ENCODE measurements around the gene ZNF692. TPM values are rescaled to one million over a fixed set of nuclear protein-coding genes. Genes with fewer than 3 reads are reported as not detected.

ZNF692 gene
- total RNA-seq, 3 donors from 2014 or later: 11.5 to 84.3 (median 77.7) TPM

DNA sequence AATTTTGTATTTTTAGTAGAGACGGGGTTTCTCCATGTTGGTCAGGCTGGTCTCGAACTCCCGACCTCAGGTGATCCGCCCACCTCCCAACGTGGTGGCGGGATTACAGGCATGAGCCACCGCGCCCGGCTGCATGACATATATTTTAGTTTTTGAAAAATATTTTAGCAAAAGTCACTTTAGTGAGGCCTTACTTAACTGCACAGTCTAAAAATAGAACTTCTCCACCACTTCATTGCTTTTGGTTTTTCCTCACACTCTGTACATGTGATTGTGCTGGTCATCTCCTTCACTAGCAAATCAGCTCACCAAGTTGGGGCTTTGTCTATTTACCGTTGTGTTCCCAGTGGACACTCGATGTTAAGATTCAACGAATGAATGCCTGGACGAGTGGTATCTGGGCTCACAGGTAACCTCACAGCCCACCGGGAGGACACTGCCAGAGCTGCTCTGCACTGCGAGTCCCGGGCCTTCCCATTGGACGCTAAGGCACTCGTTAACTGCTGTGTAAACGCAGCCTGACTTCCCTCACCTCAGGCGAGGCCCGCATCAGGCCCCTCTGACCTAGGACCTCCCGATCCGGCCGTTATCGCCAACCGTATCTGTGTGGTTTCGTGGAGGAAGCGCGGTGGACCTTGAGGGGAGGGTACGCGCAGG, 14.0 kb upstream of the ZNF692 start:
- no peaks in the 10 kb centered on the region for H3K36me3 ChIP-seq
- no peaks in the 10 kb centered on the region for H3K9me3 ChIP-seq
- peak overlapping the region; percentile 97 to 99 for H3K27ac ChIP-seq
- H3K27me3 ChIP-seq: no peaks in the 10 kb centered on the region
- peak in 1 of 3 donors; percentile 8 for TF ChIP-seq POLR2AphosphoS5 (IDR thresholded peaks at IDR 0.05)
- TF ChIP-seq, protein P1, sequence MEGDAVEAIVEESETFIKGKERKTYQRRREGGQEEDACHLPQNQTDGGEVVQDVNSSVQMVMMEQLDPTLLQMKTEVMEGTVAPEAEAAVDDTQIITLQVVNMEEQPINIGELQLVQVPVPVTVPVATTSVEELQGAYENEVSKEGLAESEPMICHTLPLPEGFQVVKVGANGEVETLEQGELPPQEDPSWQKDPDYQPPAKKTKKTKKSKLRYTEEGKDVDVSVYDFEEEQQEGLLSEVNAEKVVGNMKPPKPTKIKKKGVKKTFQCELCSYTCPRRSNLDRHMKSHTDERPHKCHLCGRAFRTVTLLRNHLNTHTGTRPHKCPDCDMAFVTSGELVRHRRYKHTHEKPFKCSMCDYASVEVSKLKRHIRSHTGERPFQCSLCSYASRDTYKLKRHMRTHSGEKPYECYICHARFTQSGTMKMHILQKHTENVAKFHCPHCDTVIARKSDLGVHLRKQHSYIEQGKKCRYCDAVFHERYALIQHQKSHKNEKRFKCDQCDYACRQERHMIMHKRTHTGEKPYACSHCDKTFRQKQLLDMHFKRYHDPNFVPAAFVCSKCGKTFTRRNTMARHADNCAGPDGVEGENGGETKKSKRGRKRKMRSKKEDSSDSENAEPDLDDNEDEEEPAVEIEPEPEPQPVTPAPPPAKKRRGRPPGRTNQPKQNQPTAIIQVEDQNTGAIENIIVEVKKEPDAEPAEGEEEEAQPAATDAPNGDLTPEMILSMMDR (IDR thresholded peaks at IDR 0.05): no peak
- peaks cover 0 to 3% of the 10 kb centered on the region in 2 donors for H3K4me1 ChIP-seq
- intact Hi-C loops (cut with DNase I; ENCODE audit: low total_unique reads): no loop called here
- DNase-seq (ENCODE audit: low spot score in 2 of 2): peak in 1 of 2 donors; percentile 46
- H3K4me3 ChIP-seq: peak overlapping the region; percentile 65 to 84 (median 79)

GRCh38 chr1:248871837-248872401, 13.0 kb upstream of the ZNF692 start:
- intact Hi-C loops (cut with DNase I; ENCODE audit: low total_unique reads): no loop called here
- peaks cover 0 to 3% of the 10 kb centered on the region in 2 donors for H3K4me1 ChIP-seq
- H3K27me3 ChIP-seq: no peaks in the 10 kb centered on the region
- H3K36me3 ChIP-seq: no peaks in the 10 kb centered on the region
- TF ChIP-seq POLR2A (IDR thresholded peaks at IDR 0.05) (no peak), POLR2AphosphoS5 (IDR thresholded peaks at IDR 0.05) (no peak)
- TF ChIP-seq, protein P1 (IDR thresholded peaks at IDR 0.05): no peak
- peak overlapping the region in 1 of 3 donors; percentile 84 for H3K4me3 ChIP-seq
- peak overlapping the region in 1 of 2 donors; percentile 97 for H3K27ac ChIP-seq
- DNase-seq (ENCODE audit: low spot score in 2 of 2): no peak
- H3K9me3 ChIP-seq: no peaks in the 10 kb centered on the region

- TF ChIP-seq POLR2A (IDR thresholded peaks at IDR 0.05): no peak
- TF ChIP-seq POLR2AphosphoS5 (IDR thresholded peaks at IDR 0.05): no peak
- TF ChIP-seq, protein P1 (IDR thresholded peaks at IDR 0.05): no peak
- no peaks in the 10 kb centered on the region for H3K9me3 ChIP-seq
- H3K27me3 ChIP-seq: no peaks in the 10 kb centered on the region
- H3K27ac ChIP-seq: peak overlapping the region; percentile 54 to 65
- intact Hi-C loops (cut with DNase I; ENCODE audit: low total_unique reads): no loop called here
- peaks cover 0 to 9% of the 10 kb centered on the region in 2 donors for H3K4me1 ChIP-seq
- H3K4me3 ChIP-seq: peak overlapping the region; percentile 49 to 79 (median 65)
- peak; percentile 74 to 83 for DNase-seq (ENCODE audit: low spot score in 2 of 2)
- H3K36me3 ChIP-seq: no peaks in the 10 kb centered on the region
Measured at GRCh38 chr1:248862998-248863881, 4.4 kb upstream of the ZNF692 start.

GRCh38 chr1:248862695-248862997, 3.8 kb upstream of the ZNF692 start:
- no peaks in the 10 kb centered on the region for H3K9me3 ChIP-seq
- H3K27ac ChIP-seq: peak overlapping the region; percentile 54 to 65
- peaks cover 2 to 13% of the 10 kb centered on the region in 2 donors for H3K4me1 ChIP-seq
- no peak for TF ChIP-seq POLR2AphosphoS5 (IDR thresholded peaks at IDR 0.05)
- TF ChIP-seq, protein P1 (IDR thresholded peaks at IDR 0.05): no peak
- no peak for TF ChIP-seq POLR2A (IDR thresholded peaks at IDR 0.05)
- no peaks in the 10 kb centered on the region for H3K27me3 ChIP-seq
- intact Hi-C loops (cut with DNase I; ENCODE audit: low total_unique reads): no loop called here
- no peaks in the 10 kb centered on the region for H3K36me3 ChIP-seq
- H3K4me3 ChIP-seq: peak overlapping the region; percentile 49 to 79 (median 65)
- DNase-seq (ENCODE audit: low spot score in 2 of 2): no peak

All from breast epithelium (tissue), 4 donors.